HG03060 (cell line): ENCODE data around the gene SHPK.
"Not testable (repeated sequence)": the region's sequence is repeated elsewhere in the genome, so short reads cannot be mapped to it uniquely, and the experiment has no call there.

Experiments
- ATAC-seq: cut with Tn5 transposase; IDR thresholded peaks from one replicate; pipeline ENCODE4 v1.9.1; 2021; ENCODE audit warnings: low read depth, moderate number of reproducible peaks; ENCODE audit not compliant: unreplicated experiment

SHPK gene

DNA sequence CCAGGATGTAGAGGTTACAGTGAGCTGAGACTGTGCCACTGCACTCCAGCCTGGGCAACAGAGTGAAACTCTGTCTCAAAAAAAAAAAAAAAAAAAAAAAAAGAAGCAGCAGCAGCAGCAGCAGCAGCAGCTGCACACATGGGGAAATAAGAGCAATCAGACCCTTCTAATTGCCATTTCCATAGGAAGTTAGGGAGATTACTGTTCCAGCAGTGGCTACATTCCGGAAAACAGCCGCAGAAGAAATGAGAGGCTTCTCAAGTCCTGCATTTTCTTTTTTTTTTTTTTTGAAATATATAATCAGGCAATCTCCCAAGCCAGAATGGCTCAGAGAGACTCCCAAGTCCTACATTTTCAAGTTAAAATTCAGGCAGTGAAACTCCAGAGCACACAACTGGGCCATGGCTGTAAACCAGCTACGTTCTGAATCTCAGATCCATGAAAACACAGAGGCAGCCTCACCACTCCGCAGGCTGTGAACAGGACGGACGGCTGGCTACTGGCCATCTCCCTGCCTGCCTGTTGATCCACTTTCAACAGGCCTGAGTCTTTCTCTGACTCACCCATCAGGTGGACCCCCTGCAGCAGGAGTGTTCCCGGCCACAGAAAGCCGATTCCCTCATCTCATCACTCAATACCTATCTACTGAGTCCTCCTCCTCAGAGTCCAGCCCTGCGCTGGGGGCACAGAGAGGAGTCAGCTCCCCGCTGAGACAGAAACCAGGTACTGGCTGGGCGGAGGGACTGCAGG lies 41.8 kb downstream of the SHPK start:
- no peak for ATAC-seq

DNA sequence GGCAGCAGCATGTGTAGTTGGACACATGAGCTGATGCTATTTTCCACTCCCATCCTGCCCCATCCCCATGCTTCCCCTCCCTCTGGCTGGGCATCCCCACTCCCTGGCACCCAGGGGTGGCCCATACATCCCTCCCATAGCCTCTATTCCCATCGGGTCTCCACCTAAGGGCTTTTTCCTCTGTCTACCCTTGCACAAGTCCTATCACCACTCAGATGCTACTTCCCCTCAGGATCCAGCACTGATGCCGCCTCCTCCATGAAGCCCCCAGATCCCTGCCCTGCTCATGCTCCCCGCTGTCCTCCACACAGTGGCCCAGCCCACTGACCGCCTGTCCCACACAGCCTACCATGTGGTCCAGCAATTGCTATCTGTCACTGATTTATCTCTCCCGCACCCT lies 42.7 kb downstream of the SHPK start:
- no peak for ATAC-seq

GRCh38 chr17:3592216-3592860 lies 43.7 kb downstream of the SHPK start:
- ATAC-seq, result no peak

DNA sequence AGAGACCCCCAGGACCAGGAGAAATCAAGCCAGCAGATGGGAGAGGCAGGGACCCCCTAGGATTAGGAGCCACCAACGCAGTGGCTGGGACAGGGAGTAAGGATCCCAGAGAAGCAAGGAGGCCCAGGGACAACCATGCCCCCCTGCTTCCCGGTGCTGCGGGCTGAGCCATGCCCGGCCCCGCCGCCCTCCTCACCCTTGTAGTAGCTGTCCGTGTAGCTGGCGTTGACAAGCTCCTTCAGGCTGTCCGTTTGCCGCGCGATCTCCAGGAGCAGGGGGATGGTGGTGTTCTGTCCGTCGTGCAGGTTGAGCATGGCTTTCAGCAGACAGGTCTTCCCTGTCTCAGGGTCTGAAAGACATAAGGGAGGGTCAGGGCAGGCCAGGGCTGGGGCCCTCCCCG lies 45.3 kb downstream of the SHPK start:
- no peak for ATAC-seq

DNA sequence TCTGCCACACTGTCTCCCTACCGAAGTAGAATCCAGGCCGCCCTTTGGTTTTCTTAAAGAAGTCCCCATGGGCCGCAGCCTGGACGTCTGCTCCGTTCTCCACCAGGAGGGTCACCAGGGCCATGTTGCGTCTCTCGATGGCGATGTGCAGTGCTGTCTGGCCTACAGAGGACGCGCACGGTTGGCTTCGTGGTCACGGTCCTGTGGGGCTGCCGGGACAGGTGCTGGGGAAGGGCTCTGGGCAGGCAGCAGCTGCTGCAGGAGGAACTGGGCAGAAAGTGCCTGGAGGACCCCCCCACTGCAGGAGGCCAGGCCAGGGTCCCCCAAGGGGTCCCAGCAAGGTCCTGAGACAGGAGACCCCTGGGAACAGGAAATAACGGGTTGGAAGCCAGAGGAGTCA lies 45.8 kb downstream of the SHPK start:
- ATAC-seq, result no peak

DNA sequence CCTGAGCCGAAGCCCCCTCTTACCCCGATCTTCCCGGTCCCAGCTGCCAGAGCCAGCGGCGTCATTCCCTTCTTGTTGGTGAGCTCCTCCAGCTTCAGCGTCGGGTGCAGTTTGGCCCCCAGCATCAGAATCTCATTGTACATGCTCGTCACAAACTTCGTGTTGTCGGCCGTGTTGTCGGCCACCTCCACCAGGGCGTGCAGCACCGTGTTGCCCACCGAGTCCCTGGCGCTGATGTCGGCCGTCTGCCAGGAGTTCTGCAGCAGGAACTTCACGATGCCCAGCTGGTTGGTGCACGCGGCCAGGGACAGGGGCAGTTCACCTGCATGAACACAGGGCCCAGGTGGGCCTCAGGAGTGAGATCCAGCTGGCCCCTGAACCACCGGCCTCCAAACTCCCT lies 46.3 kb downstream of the SHPK start:
- no peak for ATAC-seq

- ATAC-seq, result no peak
Observed at GRCh38 chr17:3585826-3586225, 50.2 kb downstream of the SHPK start.

- ATAC-seq, result no peak
Observed at GRCh38 chr17:3583456-3583855, 52.6 kb downstream of the SHPK start.

- ATAC-seq, result no peak
Observed at GRCh38 chr17:3582915-3583314, 53.1 kb downstream of the SHPK start.

- ATAC-seq, result not testable (repeated sequence)
Observed at GRCh38 chr17:3578667-3579066, 57.4 kb downstream of the SHPK start.

GRCh38 chr17:3576970-3577369 lies 59.1 kb downstream of the SHPK start:
- ATAC-seq, result no peak

GRCh38 chr17:3575511-3575910 lies 60.5 kb downstream of the SHPK start:
- ATAC-seq, result no peak

DNA sequence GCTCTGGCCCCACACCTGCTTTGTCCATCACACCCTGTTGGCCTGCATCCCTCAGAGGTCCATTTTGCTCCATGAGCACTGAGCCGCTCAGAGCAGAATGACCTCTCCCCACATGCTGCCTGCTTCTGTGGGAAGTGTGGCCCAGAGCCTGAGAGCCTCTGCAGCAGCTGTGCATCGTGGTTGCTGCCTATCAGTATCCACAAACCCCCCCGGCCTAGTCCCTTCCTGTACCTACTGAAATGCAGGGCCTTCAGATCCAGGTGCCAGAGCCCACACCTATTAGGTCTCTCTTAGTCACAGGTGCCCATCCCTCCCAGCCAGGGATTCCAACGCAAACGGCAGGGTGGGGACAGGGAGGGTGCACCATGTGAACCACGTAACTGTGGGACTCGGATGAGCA lies 61.8 kb downstream of the SHPK start:
- ATAC-seq, result no peak

DNA sequence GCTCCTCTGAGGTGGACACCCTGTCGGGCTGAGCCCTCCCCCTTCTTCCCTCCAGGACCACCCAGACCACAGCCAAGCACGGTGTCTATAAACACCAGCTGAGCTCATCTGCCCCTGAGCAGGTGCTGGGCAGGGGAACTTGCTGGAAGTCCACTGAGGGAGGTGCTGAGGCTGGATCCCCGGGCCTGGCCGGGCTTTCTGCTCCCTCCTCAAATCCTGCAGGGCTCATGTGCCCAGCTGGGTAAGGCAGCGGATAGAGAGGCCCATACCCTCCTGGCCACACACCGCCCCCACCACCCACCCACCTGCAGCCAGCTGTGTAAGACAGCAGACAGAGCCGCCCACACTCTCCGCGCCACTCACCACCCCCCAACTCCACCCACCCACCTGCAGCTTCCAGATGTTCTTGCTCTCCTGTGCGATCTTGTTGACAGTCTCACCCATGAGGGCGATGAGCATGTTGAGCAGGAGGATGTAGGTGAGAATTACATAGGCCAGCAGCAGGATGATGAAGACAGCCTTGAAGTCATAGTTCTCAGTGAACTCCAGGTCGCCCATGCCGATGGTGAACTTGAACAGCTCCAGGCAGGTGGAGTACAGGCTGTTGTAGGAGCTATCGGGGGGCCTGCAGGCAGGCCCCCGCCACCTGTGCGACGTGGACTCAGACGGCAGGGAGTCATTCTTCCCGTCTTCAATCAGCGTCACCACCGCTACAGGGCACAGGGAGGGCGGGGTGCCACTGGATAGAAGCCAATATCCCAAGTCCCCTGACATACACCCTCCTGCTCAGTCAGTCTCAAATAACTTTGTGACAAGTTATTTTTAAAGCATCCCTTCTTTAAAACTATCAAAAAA lies 62.6 kb downstream of the SHPK start:
- ATAC-seq, result no peak

DNA sequence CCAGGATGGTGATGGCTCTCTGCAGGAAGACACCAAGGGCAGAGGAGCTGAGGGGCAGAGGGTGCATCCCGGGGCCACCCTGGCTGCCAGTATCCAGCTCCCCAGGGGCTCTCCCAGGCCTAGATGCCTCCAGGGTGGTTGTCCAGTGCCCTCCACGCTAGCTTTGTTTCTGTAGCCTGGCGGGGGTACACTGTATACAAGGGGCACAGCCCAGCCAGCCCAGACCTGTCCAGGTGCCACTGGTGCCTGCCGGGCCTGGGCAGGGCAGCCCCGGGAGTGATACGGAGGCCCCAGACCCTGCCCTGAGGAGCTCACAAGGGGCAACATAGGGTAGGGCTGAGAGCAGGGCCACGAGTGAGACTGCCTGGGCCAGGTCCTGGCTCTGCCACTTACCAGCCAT lies 63.8 kb downstream of the SHPK start:
- no peak for ATAC-seq

- ATAC-seq, result no peak
Observed at GRCh38 chr17:3571043-3571900, 64.8 kb downstream of the SHPK start.

DNA sequence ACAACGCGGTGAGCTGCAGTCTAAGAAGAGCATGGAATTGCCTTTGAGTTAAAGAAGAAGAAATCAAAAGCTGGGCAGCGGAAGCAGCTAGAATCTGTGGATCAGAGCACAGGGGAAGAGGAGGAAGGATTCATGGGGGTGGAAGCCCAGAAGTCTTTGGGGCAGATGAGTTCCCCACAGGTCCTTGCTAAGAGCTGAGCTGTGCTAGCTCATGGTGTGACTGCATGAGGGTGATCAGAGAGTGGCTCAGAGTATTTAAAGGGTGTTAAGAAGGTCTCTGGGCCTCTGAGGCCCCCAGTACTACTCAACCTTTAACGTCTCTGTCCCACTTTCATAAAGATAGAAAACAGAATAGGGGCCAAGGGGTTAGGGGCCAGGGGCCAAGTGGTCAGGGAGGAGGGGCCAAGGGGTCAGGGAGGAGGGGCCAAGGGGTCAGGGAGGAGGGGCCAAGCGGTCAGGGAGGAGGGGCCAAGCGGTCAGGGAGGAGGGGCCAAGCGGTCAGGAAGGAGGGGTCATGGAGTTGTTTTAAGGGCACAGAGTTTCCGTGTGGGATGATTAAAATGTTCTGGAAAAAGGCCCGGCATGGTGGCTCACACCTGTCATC lies 66.4 kb downstream of the SHPK start:
- no peak for ATAC-seq

- no peak for ATAC-seq
Observed at GRCh38 chr17:3566551-3566950, 69.5 kb downstream of the SHPK start.

DNA sequence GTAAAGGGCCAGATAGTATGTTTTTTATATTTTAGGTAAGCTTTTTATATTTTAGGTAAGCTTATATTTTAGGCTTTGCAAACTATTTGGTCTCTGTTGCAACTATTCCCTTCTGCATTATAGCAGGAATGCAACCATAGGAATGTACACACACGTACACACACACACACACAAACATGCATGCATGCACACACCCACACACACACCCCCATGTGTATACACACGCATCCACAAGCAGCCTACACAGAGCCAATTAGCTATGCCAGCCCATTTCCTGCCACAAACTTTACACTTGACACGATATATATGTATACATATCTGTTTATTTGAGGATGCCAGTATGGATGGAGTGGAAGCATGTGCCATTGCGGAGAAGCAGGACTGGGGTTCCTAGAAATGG lies 70.9 kb downstream of the SHPK start:
- no peak for ATAC-seq

GRCh38 chr17:3564241-3564640 lies 71.8 kb downstream of the SHPK start:
- not testable (repeated sequence) for ATAC-seq
